NCI-H460 (cell line): ENCODE measurements around the gene CD81. TPM values are rescaled to one million over a fixed set of nuclear protein-coding genes. Genes with fewer than 3 reads are reported as not detected.

Source experiments
- DNase-seq: peaks from one replicate; pipeline ENCODE4 v3.0.0-alpha.2; 2016; ENCODE audit warnings: low read depth; ENCODE audit errors: extremely low read depth
- total RNA-seq: library from RNA; depleted of rRNA; stranded (reverse); fragments of >200 nt; shearing (Covaris generic); gene quantifications from 2 replicates; pipeline ENCODE4 v1.2.3, GENCODE V29; 2014

The CD81 gene
- total RNA-seq, 1 experiment from 2014 or later = 75.2 TPM

DNA sequence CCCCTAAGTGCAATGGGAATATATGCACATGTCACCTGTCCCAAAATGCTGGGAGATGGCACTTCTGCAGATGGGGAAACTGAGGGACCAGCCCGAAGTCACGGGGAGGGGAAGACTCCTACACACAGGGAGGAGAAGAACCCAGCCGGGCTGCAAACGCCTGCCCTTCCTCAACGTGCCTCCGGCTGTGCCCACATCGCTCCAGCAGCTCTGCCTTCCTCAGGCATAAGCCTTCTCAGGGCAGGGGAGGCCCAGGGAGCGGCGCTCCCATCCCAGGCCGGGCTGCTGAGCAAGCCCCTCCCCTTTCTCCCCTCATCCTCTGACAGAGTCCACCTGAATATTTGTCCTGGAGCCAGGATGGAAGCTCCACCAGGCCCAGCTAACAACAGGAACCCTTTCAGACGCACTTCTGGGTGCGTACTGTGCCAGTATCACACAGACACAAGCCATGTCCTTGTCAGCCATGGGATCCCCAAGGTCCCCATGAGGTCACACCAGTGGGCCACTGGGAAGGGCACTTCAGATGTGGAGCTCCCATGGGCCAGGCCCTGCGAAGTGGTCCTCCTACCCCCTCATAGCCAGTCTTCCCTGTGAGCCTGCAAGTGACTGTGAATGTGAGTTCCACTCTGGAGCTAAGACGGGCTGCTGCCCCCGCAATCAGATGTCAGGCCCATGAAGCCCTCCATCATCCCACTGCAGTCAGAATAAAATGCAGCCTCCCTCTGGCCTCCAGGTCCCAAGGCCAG lies 2.5 kb upstream of the CD81 start:
- DNase-seq = no peak

DNA sequence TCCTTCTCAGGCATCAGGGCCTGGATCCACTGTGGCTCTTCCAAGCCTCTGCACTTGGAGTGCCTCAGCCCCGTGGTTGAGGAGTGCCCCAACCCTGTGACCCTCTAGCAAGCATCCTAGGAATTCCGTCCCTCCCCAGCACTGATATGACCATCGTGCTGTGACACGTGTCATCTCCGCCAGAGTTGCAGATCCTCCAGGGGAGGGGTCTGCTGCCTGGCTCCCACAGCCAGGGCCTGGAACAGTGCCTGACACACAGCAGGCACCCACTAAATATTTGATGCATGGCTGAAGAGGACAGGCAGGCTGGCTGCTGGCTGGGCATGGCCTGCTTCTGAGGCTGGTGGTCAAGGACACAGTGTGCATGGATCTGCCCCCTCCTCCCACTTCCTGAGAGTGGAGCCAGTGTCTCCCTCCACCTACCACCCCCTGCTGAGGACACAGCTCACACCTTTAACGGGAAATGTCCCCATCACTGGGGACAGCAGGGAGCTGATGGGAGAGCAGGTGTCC lies 1.7 kb upstream of the CD81 start:
- no peak for DNase-seq

DNA sequence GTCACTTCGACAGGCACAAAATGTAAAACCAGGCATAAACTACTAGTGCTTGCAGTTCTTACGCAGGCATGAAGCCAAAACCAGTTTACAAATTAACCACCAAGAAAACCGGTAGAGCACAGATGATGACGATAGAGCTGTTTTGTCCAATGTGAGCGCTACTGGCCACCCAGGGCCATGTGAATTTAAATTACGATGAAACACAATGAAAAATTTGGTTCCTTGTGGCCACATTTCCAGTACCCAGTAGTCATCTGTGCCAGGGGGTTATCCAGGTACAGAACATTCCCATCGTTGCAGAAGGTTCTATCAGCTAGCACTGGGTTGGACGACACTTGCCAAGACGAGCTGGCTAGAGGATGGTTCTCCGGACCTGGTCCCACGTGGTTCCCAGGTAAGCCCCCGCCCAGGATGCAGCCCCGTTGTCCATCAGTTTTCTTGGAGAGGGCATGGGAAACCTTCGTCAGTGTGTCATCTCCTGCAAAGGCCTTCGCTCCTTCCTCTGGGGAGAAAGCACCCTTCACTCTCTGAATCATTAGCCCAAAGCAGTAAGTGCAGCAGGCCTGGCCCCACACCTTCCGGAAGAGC lies 1.1 kb upstream of the CD81 start:
- DNase-seq = no peak

DNA sequence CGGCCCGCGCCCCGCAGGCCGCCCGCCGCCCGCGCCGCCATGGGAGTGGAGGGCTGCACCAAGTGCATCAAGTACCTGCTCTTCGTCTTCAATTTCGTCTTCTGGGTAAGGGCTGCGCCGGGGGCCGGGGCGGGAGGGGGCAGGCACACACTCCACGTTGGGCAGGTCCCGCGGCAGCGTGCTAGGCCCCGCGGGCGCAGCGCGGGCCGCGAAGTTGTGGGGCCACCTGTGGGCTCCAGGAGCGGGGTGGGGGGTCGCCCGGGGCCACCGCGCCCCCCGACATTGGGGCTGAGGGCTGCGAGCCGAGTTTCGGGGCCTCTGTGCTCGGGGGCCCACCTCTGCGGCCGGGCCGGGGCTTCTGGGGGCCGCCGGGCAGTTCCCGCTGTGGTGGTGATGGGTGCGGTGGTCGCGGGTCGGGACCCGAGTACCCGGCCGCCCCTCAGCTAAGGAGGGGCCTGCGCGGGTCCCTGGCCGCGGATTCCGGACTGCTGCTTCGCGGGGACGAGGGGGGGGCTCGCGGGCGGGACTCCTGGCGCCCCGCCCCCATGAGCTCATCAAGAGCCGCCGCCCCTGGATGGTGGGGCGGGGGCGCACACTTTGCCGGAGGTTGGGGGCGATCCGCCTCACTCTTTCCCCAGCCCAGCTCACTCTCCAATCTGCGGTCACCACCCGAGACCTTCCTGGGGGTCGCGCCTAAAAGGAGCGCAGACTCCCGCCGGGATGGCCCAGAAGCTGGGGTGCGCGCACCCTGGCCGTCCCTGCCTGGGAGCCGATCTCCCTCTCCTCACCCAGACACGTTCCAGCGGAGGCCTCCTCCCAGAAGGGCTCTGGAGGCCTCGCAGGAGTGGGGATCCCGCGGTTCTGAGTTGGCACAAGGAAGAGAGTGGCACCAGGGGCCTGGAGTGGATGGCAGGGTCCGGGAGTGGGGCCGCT lies 667 bp downstream of the CD81 start:
- DNase-seq = no peak

DNA sequence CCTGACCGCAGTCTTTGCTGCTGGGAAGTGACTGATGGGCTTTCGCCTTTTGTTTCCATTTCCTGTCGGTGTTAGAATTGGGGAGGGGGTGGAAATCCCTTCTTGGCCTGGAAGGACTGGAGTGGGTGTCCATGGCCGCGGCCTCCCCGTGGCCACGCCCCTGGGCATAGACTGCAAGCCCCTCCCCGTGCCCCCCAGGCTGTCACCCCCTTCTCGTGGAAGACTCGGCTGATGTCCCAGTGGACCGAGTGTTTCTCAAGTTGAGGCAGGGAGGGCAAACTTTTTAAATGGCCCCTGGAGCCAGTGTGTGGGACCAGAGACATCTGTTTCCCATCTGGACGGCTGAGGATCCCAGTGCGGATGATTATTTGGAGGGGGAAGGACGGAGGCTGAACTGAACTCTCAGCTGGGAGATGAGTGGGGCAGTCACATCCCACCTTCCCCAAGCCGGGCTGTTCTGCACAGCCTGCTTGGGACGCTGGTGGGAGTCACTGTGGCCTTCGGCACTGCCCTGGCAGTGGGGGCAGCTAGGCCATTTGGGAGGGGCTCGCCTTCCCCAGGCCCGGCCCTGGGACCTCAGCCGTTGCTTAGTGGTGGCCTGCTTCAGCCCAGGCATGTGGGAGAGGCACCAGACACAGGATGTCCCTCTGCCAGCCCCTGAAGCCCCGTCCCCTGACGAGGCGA lies 1.6 kb downstream of the CD81 start:
- no peak for DNase-seq

DNA sequence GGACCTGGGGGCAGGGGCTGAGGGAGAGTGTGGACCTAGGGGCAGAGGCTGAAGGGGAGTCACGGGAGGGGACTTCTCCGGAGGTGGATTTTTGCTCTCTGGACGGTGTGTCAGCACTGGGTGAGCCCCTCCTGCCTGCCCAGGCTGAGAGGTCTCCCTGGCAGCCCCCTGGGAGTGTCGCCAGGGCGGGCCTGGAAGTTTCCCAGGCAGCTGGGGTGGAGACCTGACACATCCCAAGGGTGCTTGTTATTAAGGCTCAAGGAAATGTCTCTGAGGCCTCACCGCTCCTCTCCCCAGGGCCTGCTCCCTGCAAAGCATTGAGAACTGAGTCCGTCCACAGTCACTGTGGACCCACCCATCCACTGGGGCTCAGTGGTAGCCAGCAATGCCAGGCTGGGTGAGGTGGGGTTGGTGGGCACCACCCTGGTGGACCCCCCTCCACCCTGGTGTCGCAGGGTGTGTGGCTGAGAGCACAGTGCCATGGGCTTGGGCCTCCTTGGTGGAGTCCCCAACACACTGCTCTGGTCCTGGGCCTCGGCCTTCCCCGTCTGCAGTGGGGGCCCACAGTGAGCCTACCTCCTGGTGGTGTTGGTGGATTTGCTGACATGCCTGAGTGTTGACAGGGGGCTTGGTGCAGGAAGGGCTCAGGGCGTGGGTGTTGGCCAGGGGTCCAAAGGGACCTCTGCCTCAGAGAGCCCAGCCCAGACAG lies 2.5 kb downstream of the CD81 start:
- no peak for DNase-seq

DNA sequence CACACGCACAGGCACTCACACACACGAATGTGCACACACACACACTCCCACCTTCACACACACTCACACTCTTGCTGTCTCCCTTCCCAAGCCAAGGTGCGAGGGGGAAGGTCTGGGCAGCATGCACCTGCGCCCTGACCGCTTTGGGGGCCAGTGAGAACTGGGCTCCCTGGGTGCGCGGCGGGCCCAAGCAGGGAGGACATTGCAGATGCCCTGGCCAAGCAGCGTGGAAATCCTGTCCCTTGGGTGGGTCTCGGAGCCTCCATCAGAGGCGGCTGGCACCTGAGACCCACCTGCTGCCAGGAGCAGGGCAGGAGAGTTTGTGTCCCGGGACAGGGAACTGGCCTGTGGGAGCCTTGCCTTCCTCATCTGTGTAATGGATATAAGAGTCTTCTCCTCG lies 3.3 kb downstream of the CD81 start:
- no peak for DNase-seq

DNA sequence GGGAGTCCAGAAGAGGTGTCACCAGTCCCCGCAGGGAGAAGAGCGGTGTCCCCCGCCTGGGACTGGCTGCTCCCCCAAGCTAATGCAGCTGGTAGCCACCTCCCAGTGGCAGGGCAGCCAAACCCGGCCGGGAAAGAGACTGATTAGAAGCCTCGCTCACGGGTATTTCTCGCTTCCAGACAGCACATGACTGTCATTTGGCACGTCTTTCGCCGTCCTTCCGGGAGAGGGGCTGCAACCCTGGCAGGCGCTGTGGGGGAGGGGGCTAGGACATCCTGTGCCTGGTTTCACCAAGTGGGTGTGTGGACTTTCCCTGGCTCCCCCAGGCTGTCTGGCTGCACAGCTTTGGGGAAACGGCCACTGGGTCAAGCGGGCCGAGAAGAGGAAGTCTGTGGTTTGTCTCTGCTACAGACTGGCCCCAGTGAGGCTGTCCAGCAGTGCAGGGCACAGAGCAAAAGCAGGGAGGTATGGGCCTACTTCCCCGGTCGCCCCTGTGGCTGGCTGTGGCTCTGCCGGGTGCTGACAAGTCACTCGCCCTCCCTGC lies 3.8 kb downstream of the CD81 start:
- no peak for DNase-seq

DNA sequence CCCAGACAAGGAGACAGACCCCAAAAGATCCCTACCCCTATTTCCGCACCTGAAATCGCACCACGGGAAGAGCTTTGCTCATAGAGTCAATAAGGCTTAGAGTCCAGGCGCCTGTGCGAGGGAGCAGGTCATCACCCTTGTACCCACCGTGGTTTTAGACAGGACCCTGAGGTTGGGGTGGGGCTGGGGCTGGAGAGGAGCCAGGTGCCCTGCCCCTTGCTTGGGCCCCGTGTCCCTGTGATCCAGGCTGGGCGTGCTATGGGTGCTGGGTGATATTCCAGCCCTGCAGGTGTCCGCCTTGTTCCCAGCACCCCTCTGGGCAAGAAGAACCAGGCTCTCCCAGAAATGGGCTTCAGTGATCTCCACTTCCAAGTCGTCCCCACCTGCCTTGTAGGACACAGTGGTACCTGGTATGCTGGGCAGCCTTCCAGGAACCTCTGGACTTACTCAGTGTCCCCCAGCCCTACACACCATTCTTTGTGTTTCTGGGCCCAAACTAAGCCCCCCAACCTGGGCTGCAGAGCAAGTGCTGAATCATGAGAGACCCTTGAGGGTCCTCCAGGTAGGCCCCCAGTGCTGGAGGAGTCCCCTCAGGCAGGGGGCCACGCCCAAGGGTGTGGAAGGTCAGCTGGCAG lies 4.5 kb downstream of the CD81 start:
- DNase-seq = no peak

DNA sequence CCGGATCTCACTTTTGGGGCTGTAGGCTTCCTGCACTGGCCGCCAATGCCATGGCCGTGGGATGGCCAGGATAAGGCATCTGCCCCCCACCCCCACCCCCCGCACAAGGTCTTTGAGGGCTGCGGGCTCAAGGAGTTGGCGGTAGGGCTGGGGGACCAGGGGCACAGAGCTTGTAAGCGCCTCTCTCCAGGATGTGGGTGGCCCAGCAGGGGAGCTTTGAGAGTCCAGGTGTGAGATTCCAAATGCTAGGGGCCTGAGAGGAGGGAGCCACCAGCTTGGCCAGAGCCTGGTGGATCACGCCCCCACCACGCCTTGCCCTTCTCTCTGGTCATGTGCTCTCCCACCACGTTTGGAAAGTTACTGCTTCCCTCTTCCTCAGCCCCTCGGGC lies 5.0 kb downstream of the CD81 start:
- DNase-seq = no peak

DNA sequence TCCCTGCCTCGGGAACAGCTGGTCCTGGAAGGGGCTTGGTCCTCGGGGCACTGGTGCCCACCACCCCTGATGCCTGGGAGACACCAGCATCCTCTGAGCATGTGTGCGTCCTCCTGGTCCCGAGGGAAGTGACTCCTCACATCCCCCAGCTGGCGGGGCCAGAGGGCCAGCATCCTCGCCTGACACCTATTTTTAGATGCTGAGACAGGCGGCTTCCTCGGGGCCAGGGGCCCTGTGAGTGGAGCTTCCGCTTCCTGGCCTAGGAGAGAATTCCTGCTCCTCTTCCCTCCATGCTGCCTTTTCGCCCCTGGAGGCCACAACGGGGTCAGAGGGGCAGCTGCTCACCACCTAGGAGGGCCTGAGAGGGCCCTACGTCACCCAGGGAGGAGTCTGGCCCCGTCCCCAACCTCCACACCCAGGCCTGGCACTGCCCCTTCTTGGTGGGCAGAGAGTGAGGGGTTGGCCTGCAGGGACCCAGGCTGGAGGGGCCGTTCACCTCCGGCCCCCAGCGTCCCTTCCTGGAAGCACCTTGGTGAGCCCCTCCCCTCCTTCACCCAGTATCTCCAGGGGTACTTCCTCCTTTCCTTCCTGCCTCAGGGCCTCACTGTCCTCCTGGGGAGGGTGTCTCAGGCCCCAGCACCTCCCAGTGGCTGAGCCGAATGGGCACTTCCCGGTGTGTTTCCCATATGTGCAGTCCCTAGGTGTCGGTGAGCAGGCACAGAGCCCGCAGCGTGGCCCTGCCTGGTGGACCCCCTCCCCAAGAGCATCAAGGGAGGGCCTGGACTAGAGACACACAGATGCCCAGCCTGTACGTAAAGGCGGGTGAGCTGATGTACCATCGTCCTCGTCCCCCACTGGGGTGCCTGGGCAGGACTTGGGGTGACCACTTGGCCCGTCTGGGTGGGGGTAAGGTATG lies 6.1 kb downstream of the CD81 start:
- DNase-seq = no peak

DNA sequence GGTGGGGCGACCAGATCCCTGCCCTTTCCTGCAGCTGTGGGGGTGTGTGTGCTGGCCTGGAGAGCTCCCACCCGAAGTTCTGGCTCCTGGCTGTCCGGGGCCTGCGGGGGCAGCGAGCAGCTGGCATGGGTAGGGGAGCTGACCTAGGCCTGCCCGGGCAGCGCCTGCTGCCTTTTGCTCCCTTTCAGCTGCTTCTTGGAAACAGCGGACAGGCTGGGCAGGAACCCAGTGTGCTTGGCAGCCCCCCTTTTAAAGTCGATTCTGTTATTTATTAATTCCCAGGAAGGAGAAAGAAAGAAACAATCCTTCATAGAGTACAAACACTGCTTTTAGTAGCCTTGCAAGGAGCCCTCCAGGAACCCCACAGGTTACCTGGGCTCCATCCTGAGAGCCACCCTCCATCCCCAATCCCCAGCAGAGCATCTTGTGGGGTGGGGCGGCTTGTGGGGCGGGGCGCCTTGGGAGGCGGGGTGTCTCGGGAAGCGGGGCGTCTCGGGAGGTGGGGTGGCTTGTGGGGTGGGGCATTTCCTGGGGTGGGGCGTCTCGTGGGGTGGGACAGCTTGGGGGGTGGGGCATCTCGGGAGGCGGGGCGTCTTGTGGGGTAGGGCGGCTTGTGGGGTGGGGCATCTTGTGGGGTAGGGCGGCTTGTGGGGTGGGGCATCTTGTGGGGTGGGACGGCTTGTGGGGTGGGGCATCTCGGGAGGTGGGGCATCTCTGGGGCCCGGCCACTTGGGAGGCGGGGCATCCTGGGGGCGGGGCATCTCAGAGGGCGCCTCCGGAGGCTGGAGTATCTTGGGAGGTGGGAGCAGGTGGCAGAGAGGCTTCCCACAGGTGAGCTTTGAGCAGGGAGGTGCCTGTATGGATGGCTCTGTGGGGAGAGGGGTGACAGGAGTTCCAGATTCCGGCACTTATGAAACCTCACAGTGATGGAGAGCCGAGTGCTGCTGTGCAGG lies 7.0 kb downstream of the CD81 start:
- no peak for DNase-seq

DNA sequence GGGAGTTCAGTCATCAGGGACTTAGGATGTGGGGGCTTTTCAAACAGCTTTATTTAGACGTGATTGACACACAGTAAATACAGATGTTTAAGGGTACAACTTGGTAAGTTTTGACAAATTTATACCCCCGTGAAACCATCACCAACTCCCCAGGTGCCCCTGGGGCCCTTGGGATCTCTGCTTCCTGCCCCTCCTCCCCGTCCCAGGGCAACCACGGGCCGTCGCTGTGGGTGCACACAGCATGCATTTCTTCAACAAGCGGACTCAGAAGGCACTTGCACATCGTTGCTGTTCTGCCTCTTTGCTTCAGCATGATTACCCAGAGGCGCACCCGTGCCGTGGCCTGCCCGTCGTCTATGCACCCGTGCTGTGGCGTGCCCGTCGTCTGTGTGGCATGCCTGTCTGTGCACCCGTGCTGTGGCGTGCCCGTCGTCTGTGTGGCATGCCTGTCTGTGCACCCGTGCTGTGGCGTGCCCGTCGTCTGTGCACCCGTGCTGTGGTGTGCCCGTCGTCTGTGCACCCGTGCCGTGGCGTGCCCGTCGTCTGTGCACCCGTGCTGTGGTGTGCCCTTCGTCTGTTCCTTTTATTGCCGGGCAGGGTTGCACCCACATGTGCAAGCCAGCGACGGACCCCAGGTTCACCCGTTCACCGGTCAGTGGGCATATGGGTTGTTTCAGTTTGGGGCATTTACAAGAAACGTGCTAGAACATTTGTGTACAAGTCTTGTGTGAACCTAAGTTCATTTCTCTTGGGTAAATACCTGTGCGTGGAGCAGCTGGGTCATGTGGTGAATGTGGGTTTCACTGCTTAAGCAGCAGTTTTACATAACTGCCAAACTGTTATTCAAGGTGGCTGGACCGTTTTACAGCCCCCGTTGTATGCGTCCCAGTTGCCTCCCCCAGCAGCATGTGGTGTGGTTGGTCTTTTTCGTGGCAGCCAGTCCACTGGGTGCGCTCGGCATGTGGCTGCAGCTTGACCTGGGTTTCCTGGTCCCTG lies 8.3 kb downstream of the CD81 start:
- DNase-seq = no peak

DNA sequence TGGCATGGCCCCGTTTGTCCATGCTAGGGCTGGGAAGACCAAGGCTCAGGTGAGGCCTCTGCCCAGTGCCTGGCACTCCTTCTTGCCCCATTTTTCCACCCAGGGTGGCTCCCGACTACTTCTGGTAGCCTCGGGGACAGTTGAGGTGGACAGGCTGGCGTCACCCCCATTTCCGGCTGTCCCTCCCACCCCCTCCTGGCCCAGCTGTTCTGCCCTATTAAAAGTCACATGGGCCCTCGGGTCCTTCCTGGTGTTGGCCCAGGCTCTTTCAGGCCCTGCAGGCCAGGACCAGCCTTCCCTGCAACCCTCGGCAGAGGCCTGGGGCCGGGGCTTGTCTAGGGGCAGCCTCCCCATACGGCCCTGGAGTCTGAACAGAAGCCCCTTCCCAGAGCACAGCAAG lies 9.5 kb downstream of the CD81 start:
- DNase-seq = no peak

DNA sequence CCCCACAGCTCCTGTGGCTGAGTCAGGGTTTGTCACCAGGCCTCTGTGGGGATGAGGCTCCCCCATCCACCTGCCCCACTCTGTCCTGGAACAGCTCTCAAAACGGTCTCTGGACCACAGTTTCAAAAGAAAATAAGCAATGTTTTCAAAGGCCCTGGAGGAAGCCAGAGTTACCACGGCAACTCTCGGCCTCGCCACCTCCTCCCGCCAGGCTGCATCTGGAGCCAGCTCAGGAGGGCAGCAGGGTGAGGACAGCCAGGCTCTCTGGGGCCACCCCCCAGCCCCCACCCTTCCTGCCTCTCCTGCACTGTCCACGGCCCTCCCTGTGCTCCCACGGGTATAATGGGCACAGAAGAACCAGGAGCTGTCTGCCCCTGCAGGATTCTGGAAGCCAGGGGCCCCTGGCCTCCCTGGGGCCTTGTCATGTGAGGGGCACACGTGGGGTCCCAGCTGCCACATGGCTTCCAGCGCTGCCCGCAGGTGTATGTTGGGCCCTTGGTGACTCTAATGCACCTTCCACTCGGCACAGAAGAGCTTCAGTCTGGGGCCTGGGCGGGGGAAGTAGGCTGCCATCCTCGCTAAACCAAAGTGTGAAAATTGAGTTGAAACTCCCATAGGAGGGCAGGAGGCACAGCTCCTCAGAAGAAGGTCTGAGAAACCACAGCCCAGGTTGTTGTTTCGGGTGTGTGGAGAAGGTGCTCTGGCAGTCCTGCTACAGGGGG lies 10.3 kb downstream of the CD81 start:
- DNase-seq = no peak
